Measurements from ENCODE around the gene TXNL4A. TPM values are rescaled to one million over a fixed set of nuclear protein-coding genes. Genes with fewer than 3 reads are reported as not detected.

TXNL4A gene
- total and polyA plus RNA-seq, 8 donors = 54.7 to 106 (median 69.3) TPM

DNA sequence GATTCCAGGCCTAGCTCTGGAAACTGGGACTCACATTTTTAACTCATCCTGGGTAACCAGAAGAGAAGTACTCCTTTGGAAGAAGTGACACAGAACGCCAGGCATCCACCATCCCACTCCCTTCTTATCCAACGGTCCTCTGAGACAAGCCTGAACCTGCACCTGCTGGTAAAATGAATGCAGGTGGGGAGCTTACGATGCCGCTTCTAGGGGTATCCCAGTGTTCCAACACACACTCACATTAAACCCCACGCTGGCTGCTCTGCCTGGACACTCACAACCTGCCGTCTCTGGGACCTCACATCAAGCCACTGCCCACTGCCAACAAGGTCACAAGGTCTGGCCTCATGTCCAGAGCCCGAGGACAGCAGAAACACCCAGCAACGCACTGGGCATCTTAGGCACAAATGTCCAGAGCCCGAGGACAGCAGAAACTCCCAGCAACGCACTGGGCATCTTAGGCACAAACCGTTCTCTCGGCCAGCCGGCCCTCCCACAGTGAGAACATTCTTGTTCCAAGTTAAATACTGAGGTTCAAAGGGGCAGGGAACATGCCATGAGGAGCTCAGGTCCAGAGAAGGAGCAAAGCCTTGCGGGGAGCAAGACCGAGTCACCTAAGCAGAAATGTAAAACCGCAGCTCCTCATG, 46.8 kb downstream of the TXNL4A start:
- H3K36me3 ChIP-seq = peaks cover 4 to 57% of the 10 kb centered on the region in 2 donors
- H3K27me3 ChIP-seq = no peaks in the 10 kb centered on the region
- no peak overlapping the region for H3K4me3 ChIP-seq
- DNase-seq (peak in 1 of 4 donors; percentile 27), ATAC-seq (no peak)
- H3K4me1 ChIP-seq = peaks cover 8% of the 10 kb centered on the region in 2 donors
- TF ChIP-seq, protein P1, sequence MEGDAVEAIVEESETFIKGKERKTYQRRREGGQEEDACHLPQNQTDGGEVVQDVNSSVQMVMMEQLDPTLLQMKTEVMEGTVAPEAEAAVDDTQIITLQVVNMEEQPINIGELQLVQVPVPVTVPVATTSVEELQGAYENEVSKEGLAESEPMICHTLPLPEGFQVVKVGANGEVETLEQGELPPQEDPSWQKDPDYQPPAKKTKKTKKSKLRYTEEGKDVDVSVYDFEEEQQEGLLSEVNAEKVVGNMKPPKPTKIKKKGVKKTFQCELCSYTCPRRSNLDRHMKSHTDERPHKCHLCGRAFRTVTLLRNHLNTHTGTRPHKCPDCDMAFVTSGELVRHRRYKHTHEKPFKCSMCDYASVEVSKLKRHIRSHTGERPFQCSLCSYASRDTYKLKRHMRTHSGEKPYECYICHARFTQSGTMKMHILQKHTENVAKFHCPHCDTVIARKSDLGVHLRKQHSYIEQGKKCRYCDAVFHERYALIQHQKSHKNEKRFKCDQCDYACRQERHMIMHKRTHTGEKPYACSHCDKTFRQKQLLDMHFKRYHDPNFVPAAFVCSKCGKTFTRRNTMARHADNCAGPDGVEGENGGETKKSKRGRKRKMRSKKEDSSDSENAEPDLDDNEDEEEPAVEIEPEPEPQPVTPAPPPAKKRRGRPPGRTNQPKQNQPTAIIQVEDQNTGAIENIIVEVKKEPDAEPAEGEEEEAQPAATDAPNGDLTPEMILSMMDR (IDR thresholded peaks at IDR 0.05) = no peak
- intact Hi-C loops (cut with DNase I) = no loop called here
- no peaks in the 10 kb centered on the region for H3K9me3 ChIP-seq
- H3K27ac ChIP-seq = no peak overlapping the region

GRCh38 chr18:79940814-79941472, 47.4 kb downstream of the TXNL4A start:
- intact Hi-C loops (cut with DNase I) = no loop called here
- Histone ChIP-seq H3K4me1 (peaks cover 1 to 8% of the 10 kb centered on the region in 2 donors), H3K4me3 (no peak overlapping the region), H3K36me3 (peaks cover 4 to 57% of the 10 kb centered on the region in 2 donors), H3K9me3 (no peaks in the 10 kb centered on the region), H3K27me3 (no peaks in the 10 kb centered on the region), H3K27ac (no peak overlapping the region)
- TF ChIP-seq, protein P1 (IDR thresholded peaks at IDR 0.05) = no peak
- DNase-seq (peak in 1 of 4 donors; percentile 19), ATAC-seq (no peak)

DNA sequence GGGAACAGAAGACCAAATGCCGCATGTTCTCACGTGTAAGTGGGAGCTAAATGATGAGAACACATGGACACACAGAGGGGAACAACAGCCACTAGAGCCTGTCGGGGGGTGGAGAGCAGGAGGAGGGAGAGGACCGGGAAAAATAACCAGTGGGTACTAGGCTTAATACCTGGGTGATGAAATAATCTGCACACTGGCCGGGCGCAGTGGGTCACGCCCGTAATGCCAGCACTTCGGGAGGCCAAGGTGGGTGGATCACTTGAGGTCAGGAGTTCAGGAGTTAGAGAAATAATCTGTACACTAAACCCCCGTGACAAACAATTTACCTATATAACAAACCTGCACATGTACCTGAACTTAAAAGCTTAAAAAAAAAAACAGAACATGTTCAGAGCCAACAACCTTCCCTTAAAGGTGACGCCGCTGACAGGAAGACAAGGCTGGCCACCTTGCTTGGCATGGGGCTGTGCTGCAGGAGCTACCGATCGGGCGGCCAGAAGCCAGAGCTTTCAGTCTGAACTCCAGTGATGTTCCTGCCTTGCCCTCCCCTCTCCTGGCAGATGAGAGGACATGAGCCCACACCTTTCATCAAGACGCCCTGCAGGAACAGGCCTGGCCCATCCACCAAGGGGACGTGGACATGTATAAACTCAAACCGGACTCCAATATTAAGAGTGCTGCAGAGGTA, 48.1 kb downstream of the TXNL4A start:
- ATAC-seq (no peak), DNase-seq (peak in 1 of 4 donors; percentile 27)
- TF ChIP-seq, protein P1 (IDR thresholded peaks at IDR 0.05) = no peak
- Histone ChIP-seq H3K9me3 (peaks cover 0 to 4% of the 10 kb centered on the region in 2 donors), H3K4me3 (no peak overlapping the region), H3K36me3 (peaks cover 4 to 64% of the 10 kb centered on the region in 2 donors), H3K4me1 (peaks cover 0 to 7% of the 10 kb centered on the region in 2 donors), H3K27me3 (no peaks in the 10 kb centered on the region), H3K27ac (no peak overlapping the region)
- intact Hi-C loops (cut with DNase I) = no loop called here

DNA sequence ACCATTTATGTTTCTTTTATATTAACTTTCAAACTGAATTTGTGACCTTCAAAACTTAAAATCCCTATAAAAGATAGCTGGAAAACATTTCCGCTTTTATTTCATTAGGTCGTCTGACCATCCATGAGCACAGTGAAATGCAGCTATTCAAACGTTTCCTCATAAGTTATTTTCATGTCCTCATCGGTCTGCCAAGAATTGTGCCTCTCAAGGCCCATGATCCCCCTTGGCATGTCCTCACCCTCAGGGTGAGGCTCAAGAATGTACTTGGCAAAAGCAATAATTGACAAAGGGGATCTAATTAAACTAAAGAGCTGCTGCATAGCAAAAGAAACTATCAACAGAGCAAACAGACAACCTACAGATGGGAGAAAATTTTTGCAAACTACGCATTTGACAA, 49.3 kb downstream of the TXNL4A start:
- peak in 1 of 4 donors; percentile 28 for DNase-seq
- H3K27ac ChIP-seq = no peak overlapping the region
- H3K4me3 ChIP-seq = no peak overlapping the region
- peaks cover 4 to 76% of the 10 kb centered on the region in 2 donors for H3K36me3 ChIP-seq
- intact Hi-C loops (cut with DNase I) = no loop called here
- TF ChIP-seq, protein P1 (IDR thresholded peaks at IDR 0.05) = no peak
- peak; percentile 60 for ATAC-seq
- peaks cover 0 to 5% of the 10 kb centered on the region in 2 donors for H3K9me3 ChIP-seq
- H3K4me1 ChIP-seq = peaks cover 3 to 4% of the 10 kb centered on the region in 2 donors
- H3K27me3 ChIP-seq = no peaks in the 10 kb centered on the region

DNA sequence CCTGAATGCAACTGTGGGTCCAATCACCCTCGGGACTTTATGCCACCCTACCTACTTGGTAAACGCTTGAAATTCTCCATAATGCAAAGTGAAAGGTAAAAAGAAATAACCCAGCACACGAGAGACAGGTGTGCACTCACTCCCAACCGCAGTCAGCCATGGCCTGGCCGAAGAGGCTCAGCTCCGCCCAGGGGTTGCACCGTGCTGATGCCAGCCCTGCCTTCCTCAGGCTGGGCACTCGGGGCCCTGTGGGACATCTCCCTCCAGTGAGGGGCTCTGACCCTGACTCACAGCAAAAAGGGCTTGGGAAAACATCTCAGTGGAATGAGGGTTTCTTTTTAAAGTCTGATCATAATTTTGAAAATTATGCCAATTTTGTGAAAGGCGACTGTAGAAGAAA, 50.2 kb downstream of the TXNL4A start:
- Histone ChIP-seq H3K27me3 (no peaks in the 10 kb centered on the region), H3K36me3 (peaks cover 3 to 82% of the 10 kb centered on the region in 2 donors), H3K9me3 (peaks cover 0 to 10% of the 10 kb centered on the region in 2 donors), H3K4me3 (no peak overlapping the region), H3K27ac (no peak overlapping the region), H3K4me1 (peaks cover 4 to 5% of the 10 kb centered on the region in 2 donors)
- DNase-seq = peak in 2 of 4 donors; percentile 4 to 47
- intact Hi-C loops (cut with DNase I) = no loop called here
- ATAC-seq = no peak
- TF ChIP-seq, protein P1 (IDR thresholded peaks at IDR 0.05) = no peak

All from left lung (tissue), 10 donors.